ENCODE measurements around the gene TOMM70. TPM values are rescaled to one million over a fixed set of nuclear protein-coding genes. Genes with fewer than 3 reads are reported as not detected.

TOMM70 gene
- total and polyA plus RNA-seq, 2 of the 4 experiments (the other 2 are of a cell fraction) = 24.6 to 35.1 TPM

- no peak overlapping the region for H4K5ac ChIP-seq (ENCODE audit: low read depth, low read length)
- POLR2A ChIA-PET (ENCODE audit: unreplicated experiment) = no interaction called here
- CTCF ChIA-PET = no interaction called here
- TF ChIP-seq RCOR1 (IDR thresholded peaks at IDR 0.05; ENCODE audit: insufficient replicate concordance, low read length) = no peak
- peak; percentile 87 for TF ChIP-seq CEBPB (IDR thresholded peaks at IDR 0.05; ENCODE audit: low read depth, low read length)
- no peaks in the 10 kb centered on the region for H3K27me3 ChIP-seq (ENCODE audit: control insufficient read depth, insufficient read depth, low read length)
- H3K79me1 ChIP-seq (ENCODE audit: low read depth in 1 of 2, low read length in 2 of 2) = peaks cover under 1 to 34% of the 10 kb centered on the region in 2 experiments; a peak in 2 of 4 replicates
- no peak overlapping the region for H3K18ac ChIP-seq (ENCODE audit: low read depth, low read length)
- BruUV-seq (replicated peaks) = no TSS peak
- no peak overlapping the region for H2BK20ac ChIP-seq (ENCODE audit: low read depth, low read length)
- H2BK5ac ChIP-seq (ENCODE audit: low read depth, low read length, poor library complexity, severe bottlenecking) = no peak overlapping the region
- no peaks in the 10 kb centered on the region; the same call in 1 of the 2 replicates for H3K9me1 ChIP-seq (ENCODE audit: insufficient read depth, low read length)
- H2AK5ac ChIP-seq (ENCODE audit: low read depth, low read length) = no peak overlapping the region
- H3K9me3 ChIP-seq (ENCODE audit: control insufficient read depth, insufficient read depth, low read length) = no peaks in the 10 kb centered on the region
- DNase-seq (no peak), ATAC-seq (ENCODE audit: low read depth) (no peak)
- intact Hi-C loops (cut with micrococcal nuclease) = loop anchor here (5.0 kb wide), 1 partner anchor 315 kb away; no protein-coding TSS in a partner anchor
- no peak overlapping the region for H2BK15ac ChIP-seq (ENCODE audit: low read depth, low read length)
- H3K4ac ChIP-seq (ENCODE audit: low read depth, low read length) = no peak overlapping the region
- no peak overlapping the region for H3K14ac ChIP-seq (replicated peaks; ENCODE audit: low read depth, low read length)
- H3K9ac ChIP-seq (ENCODE audit: low read depth, low read length) = no peak overlapping the region
- H3K4me3 ChIP-seq (ENCODE audit: insufficient read depth, low read depth, low read length) = no peak overlapping the region
- no peak overlapping the region for H2BK120ac ChIP-seq (ENCODE audit: low read depth, low read length)
- no peak overlapping the region for H4K91ac ChIP-seq (ENCODE audit: insufficient read depth, low read depth, low read length)
- dilution Hi-C loops (cut with HindIII; ENCODE audit: low sequenced_read_pairs, unreplicated experiment) = no loop called here
- no peak overlapping the region for H3K23ac ChIP-seq (ENCODE audit: low read depth, low read length)
- in situ Hi-C loops (cut with MboI; ENCODE audit: low sequenced_read_pairs) = no loop called here
- H3K4me2 ChIP-seq (ENCODE audit: low read depth, low read length) = no peak overlapping the region
- H3K27ac ChIP-seq (ENCODE audit: insufficient read depth, low read length) = no peak overlapping the region
- no peak overlapping the region for H4K8ac ChIP-seq (ENCODE audit: low read depth in 2 of 2, low read length in 2 of 2)
- no CpG with 5 or more reads among the region's 2 CpGs for WGBS, 2 experiments (ENCODE audit: extremely low coverage in 2 of 2, insufficient read length in 1 of 2)
- H2AFZ ChIP-seq (replicated peaks; ENCODE audit: low read length, poor library complexity) = no peak overlapping the region
- no peaks in the 10 kb centered on the region for H3K4me1 ChIP-seq (ENCODE audit: control insufficient read depth, insufficient read depth, low read length)
- peaks cover 30% of the 10 kb centered on the region for H4K20me1 ChIP-seq (ENCODE audit: insufficient read depth, low read length)
- H3K56ac ChIP-seq (ENCODE audit: extremely low read depth, insufficient read depth, low read length) = no peak overlapping the region
- H2AK9ac ChIP-seq (replicated peaks; ENCODE audit: low read depth, low read length, poor library complexity) = no peak overlapping the region
- no peaks in the 10 kb centered on the region for H3K36me3 ChIP-seq (ENCODE audit: control insufficient read depth, insufficient read depth, low read length)
Measured at GRCh38 chr3:100396967-100397366, 3.9 kb downstream of the TOMM70 start.

All from IMR-90 (cell line).